SH-SY5Y (cell line): Measurements from ENCODE around the gene VPS11.

Experiments
- GATA2 ChIP-seq: IDR thresholded peaks from 2 replicates; pipeline ENCODE4 v1.6.1; 2011; ENCODE audit warnings: mild to moderate bottlenecking, low read depth, low read length
- GATA3 ChIP-seq: IDR thresholded peaks from 2 replicates; pipeline ENCODE4 v1.6.1; 2011; ENCODE audit warnings: low read depth, mild to moderate bottlenecking, low read length, moderate library complexity

Gene VPS11

DNA sequence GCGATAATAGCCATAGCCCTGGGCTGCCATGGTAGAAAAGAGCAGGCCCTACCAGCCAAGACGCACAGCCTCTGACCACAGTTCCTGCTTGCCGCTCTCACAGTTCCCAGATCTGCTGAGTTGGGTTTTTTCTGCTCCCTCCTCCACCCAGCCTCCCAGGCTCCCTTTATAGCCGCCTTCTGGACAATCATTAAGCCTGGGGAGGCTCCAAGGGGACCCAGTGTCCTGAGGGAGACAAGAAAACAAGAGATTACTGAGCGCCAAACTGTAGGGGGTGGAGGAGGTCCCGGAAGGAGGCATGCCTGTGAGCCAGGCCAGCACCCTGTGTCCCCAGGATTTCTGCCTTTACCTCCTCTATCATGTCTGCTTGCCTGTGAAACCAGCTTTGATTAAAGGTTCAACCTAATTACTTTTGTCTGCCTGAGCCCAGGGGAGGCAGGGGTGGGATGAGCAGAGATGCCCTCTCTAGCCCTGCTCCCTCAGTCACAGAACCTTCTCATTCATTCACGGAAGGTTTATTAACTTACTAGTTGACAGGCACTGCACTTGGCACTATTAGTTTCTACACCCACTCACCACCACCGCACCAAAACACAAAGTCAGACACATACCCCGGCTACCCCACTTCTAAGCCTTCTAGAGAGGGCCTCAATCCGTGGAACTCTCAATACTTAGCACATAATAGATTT lies 38.1 kb upstream of the VPS11 start:
- TF ChIP-seq GATA2 (no peak), GATA3 (no peak)

- TF ChIP-seq GATA3 = no peak
- TF ChIP-seq GATA2 = no peak
These were observed 37.6 kb upstream of the VPS11 start for GRCh38 chr11:119030029-119030328.

- TF ChIP-seq GATA3 (no peak), GATA2 (no peak)
These were observed 37.1 kb upstream of the VPS11 start, which contains the start of gene SLC37A4 for GRCh38 chr11:119030329-119031047. Gene SLC37A4 (minus strand): TSS chr11:119030877.

DNA sequence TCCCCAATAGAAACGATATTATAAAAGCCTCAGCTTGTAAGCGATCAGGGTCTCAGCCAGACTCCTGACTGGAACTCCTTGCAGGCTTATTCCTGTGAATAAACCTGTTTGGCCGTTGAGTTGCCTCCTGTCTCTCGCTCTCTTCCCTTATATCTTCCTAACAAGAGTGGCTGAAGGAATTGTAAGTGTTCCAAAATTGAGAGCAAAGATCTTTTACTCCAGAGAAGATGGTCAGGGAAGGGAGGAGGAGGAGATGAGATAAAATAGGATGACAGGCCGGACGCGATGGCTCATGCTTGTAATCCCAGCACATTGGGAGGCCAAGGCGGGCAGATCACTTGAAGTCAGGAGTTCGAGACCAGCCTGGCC lies 35.7 kb upstream of the VPS11 start:
- no peak for TF ChIP-seq GATA3
- no peak for TF ChIP-seq GATA2

DNA sequence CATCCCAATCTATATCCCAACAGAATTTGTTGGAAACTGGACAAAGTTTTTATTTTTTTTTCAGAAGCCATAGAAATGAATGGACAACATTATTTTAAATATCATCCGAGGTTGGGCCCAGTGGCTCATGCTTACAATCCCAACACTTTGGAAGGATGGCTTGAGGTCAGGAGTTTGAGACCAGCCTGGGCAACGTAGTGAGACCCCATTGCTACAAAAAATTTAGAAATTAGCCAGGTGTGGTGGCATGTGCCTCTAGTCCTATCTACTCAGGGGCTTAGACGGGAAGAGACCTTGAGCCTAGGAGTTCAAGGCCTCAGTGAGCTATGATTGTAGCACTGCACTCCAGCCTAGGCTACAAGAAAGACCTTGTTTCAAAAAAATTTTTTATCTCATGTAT lies 32.8 kb upstream of the VPS11 start:
- no peak for TF ChIP-seq GATA3
- no peak for TF ChIP-seq GATA2

- TF ChIP-seq GATA3 (no peak), GATA2 (no peak)
These were observed 28.7 kb upstream of the VPS11 start for GRCh38 chr11:119038884-119039283.

- TF ChIP-seq GATA3 (no peak), GATA2 (no peak)
These were observed 25.6 kb upstream of the VPS11 start for GRCh38 chr11:119041821-119042514.

GRCh38 chr11:119042927-119043326 lies 24.7 kb upstream of the VPS11 start:
- TF ChIP-seq GATA2 (no peak), GATA3 (no peak)

GRCh38 chr11:119044708-119045107 lies 22.9 kb upstream of the VPS11 start:
- TF ChIP-seq GATA3 = no peak
- TF ChIP-seq GATA2 = no peak

GRCh38 chr11:119046489-119046888 lies 21.1 kb upstream of the VPS11 start:
- no peak for TF ChIP-seq GATA2

DNA sequence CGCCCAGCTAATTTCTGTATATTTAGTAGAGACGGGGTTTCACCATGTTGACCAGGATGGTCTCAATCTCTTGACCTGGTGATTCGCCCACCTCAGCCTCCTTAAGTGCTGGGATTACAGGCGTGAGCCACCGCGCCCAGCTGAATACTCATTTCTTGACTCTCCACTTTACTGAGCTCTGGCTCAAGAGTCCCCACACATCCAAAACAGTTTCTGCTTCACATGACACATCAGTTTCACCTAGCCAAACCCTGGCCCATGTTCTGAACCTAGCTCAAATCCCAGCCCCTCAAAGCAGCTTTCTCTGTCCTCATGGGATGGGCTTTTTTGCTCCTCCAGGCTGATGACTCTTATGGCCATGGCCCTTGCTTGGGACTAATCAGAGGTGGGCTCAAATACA lies 20.4 kb upstream of the VPS11 start:
- no peak for TF ChIP-seq GATA2
- no peak for TF ChIP-seq GATA3

GRCh38 chr11:119048644-119049043 lies 19.0 kb upstream of the VPS11 start:
- no peak for TF ChIP-seq GATA2
- no peak for TF ChIP-seq GATA3

DNA sequence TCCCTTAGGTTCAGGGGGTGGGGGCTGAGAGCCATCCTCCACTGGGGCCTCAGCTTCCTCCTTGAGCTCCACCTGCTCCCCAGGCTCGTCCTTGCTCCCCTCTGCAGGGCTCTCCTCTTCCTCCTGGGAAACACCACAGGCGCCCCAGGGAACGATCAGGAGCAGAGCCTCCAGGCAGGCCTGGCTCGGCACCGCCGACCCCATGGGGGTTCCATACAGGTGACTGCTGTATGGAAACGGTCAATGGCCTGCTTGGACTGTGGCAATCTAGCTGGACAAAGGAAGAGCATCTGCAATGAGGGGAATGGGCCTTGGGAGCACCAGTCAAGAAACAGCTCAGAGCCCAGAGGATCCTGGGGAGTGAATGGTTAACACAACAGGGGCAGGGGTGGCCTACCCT lies 18.5 kb upstream of the VPS11 start:
- TF ChIP-seq GATA2 (no peak), GATA3 (no peak)

DNA sequence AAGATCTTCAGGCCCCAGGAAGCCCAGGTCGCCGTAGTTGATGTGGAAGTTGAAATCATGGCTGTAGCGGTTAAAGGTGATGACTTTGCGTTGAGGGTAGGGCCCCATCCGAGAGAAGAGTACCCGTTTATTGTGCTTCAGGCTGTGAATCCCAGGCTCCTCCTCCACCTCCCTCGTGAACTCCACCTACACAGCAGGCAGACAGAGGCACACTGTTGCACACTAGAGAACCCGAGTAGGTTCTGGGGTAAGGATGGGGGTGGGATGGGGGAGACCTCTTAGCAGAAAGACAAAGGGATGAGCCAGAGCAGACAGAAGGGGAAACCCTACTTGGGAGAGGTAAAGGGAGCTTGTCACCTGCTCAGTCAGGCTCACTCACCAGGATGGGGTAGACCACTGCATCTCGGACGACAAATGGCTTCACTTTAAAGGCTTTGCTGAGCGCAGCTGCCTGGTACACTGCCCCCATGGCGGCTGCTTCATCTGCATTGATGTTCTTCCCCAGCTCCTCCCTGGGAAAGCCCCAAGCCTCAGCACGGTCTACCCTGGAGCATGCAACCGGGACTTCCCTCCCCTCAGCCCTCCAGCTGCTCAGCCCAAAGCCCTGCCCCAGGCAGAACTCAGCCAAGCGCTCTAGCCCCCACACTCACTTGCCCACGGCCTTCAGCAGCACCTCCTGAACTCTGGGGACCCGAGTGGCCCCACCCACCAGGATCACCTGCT lies 16.0 kb upstream of the VPS11 start:
- TF ChIP-seq GATA3 (no peak), GATA2 (no peak)

DNA sequence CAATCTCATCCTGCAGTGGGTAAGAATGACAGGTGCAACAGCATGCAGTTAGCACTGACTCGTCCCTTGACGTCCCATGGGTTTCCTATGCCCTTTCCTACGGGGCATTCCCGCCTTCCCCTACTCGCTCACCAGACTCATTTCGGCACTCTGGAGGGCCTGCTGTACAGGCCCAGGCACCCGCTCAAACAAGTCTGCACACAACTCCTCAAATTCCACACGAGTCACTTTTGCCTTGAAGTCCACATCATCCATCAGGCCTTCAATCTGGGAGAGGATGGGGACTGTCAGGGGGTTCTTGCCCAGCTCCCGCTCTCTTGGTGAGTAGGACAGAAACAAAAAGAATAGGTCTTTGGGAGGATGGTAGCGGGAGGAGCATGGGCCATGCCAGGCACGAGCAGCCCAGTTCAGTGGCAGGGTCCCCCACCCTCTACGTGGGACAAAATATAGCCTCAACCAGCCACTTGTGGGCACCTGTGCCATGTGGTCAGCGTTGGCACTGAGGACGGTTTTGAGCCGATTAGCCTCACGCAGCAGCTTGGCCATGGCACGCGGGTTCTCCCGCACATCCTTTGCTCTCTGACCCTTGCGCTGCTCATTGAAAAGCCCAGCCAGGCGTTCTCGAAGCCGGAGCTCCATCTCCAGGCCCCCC lies 15.3 kb upstream of the VPS11 start:
- TF ChIP-seq GATA2 (no peak), GATA3 (no peak)

GRCh38 chr11:119054418-119054817 lies 13.2 kb upstream of the VPS11 start:
- TF ChIP-seq GATA3 (no peak), GATA2 (no peak)
